Measurements from ENCODE around the gene NPR3. TPM values are rescaled to one million over a fixed set of nuclear protein-coding genes. Genes with fewer than 3 reads are reported as not detected.

The NPR3 gene
- total RNA-seq, 1 experiment from 2014 or later = 0.11 TPM

GRCh38 chr5:32776200-32776599, 65.1 kb downstream of the NPR3 start:
- no peak for DNase-seq
- Histone ChIP-seq H3K36me3 (ENCODE audit: insufficient read depth, low read length) (no peaks in the 10 kb centered on the region), H2AFZ (ENCODE audit: low read length) (no peak overlapping the region), H3K9me2 (replicated peaks; ENCODE audit: insufficient read depth, low read length) (no peaks in the 10 kb centered on the region), H3K79me2 (ENCODE audit: low read length) (no peaks in the 10 kb centered on the region), H3K27ac (ENCODE audit: low read length) (no peak overlapping the region), H3K27me3 (ENCODE audit: low read length) (no peaks in the 10 kb centered on the region), H4K20me1 (ENCODE audit: insufficient read depth, low read depth, low read length) (no peaks in the 10 kb centered on the region), H3K4me3 (ENCODE audit: low read length) (no peak overlapping the region), H3K9ac (ENCODE audit: low read length) (no peak overlapping the region), H3K4me2 (ENCODE audit: low read depth, low read length, poor library complexity, severe bottlenecking) (no peak overlapping the region), H3K4me1 (ENCODE audit: low read length) (no peaks in the 10 kb centered on the region), H3K9me3 (ENCODE audit: low read length) (no peaks in the 10 kb centered on the region)

GRCh38 chr5:32777222-32777621, 66.1 kb downstream of the NPR3 start:
- no peaks in the 10 kb centered on the region for H3K9me3 ChIP-seq (ENCODE audit: low read length)
- H4K20me1 ChIP-seq (ENCODE audit: insufficient read depth, low read depth, low read length) = no peaks in the 10 kb centered on the region
- no peaks in the 10 kb centered on the region for H3K4me1 ChIP-seq (ENCODE audit: low read length)
- H3K4me2 ChIP-seq (ENCODE audit: low read depth, low read length, poor library complexity, severe bottlenecking) = no peak overlapping the region
- no peaks in the 10 kb centered on the region for H3K36me3 ChIP-seq (ENCODE audit: insufficient read depth, low read length)
- H3K79me2 ChIP-seq (ENCODE audit: low read length) = no peaks in the 10 kb centered on the region
- no peak for DNase-seq
- H2AFZ ChIP-seq (ENCODE audit: low read length) = no peak overlapping the region
- no peak overlapping the region for H3K9ac ChIP-seq (ENCODE audit: low read length)
- no peaks in the 10 kb centered on the region for H3K27me3 ChIP-seq (ENCODE audit: low read length)
- H3K27ac ChIP-seq (ENCODE audit: low read length) = no peak overlapping the region
- H3K9me2 ChIP-seq (replicated peaks; ENCODE audit: insufficient read depth, low read length) = no peaks in the 10 kb centered on the region
- no peak overlapping the region for H3K4me3 ChIP-seq (ENCODE audit: low read length)

GRCh38 chr5:32777733-32778132, 66.6 kb downstream of the NPR3 start:
- no peak for DNase-seq
- no peak overlapping the region for H3K9ac ChIP-seq (ENCODE audit: low read length)
- no peaks in the 10 kb centered on the region for H3K9me2 ChIP-seq (replicated peaks; ENCODE audit: insufficient read depth, low read length)
- H3K9me3 ChIP-seq (ENCODE audit: low read length) = no peaks in the 10 kb centered on the region
- no peak overlapping the region for H2AFZ ChIP-seq (ENCODE audit: low read length)
- no peaks in the 10 kb centered on the region for H3K36me3 ChIP-seq (ENCODE audit: insufficient read depth, low read length)
- H3K4me2 ChIP-seq (ENCODE audit: low read depth, low read length, poor library complexity, severe bottlenecking) = no peak overlapping the region
- H3K4me1 ChIP-seq (ENCODE audit: low read length) = no peaks in the 10 kb centered on the region
- H3K79me2 ChIP-seq (ENCODE audit: low read length) = no peaks in the 10 kb centered on the region
- no peak overlapping the region for H3K4me3 ChIP-seq (ENCODE audit: low read length)
- H4K20me1 ChIP-seq (ENCODE audit: insufficient read depth, low read depth, low read length) = no peaks in the 10 kb centered on the region
- no peak overlapping the region for H3K27ac ChIP-seq (ENCODE audit: low read length)
- no peaks in the 10 kb centered on the region for H3K27me3 ChIP-seq (ENCODE audit: low read length)

- Histone ChIP-seq H3K9me2 (replicated peaks; ENCODE audit: insufficient read depth, low read length) (no peaks in the 10 kb centered on the region), H3K4me3 (ENCODE audit: low read length) (no peak overlapping the region), H3K4me1 (ENCODE audit: low read length) (no peaks in the 10 kb centered on the region), H3K79me2 (ENCODE audit: low read length) (no peaks in the 10 kb centered on the region), H3K9ac (ENCODE audit: low read length) (no peak overlapping the region), H3K27ac (ENCODE audit: low read length) (no peak overlapping the region), H2AFZ (ENCODE audit: low read length) (no peak overlapping the region), H3K27me3 (ENCODE audit: low read length) (no peaks in the 10 kb centered on the region), H3K4me2 (ENCODE audit: low read depth, low read length, poor library complexity, severe bottlenecking) (no peak overlapping the region), H3K9me3 (ENCODE audit: low read length) (no peaks in the 10 kb centered on the region), H3K36me3 (ENCODE audit: insufficient read depth, low read length) (no peaks in the 10 kb centered on the region), H4K20me1 (ENCODE audit: insufficient read depth, low read depth, low read length) (no peaks in the 10 kb centered on the region)
- DNase-seq = no peak
These were observed 67.3 kb downstream of the NPR3 start for GRCh38 chr5:32778403-32778802.

GRCh38 chr5:32779754-32780415, 68.8 kb downstream of the NPR3 start:
- Histone ChIP-seq H3K9me2 (replicated peaks; ENCODE audit: insufficient read depth, low read length) (no peaks in the 10 kb centered on the region), H3K9ac (ENCODE audit: low read length) (no peak overlapping the region), H3K27me3 (ENCODE audit: low read length) (no peaks in the 10 kb centered on the region), H3K4me2 (ENCODE audit: low read depth, low read length, poor library complexity, severe bottlenecking) (no peak overlapping the region), H3K36me3 (ENCODE audit: insufficient read depth, low read length) (no peaks in the 10 kb centered on the region), H4K20me1 (ENCODE audit: insufficient read depth, low read depth, low read length) (no peaks in the 10 kb centered on the region), H3K9me3 (ENCODE audit: low read length) (no peaks in the 10 kb centered on the region), H3K27ac (ENCODE audit: low read length) (no peak overlapping the region), H3K4me1 (ENCODE audit: low read length) (no peaks in the 10 kb centered on the region), H3K4me3 (ENCODE audit: low read length) (no peak overlapping the region), H2AFZ (ENCODE audit: low read length) (no peak overlapping the region), H3K79me2 (ENCODE audit: low read length) (no peaks in the 10 kb centered on the region)
- DNase-seq = no peak

- Histone ChIP-seq H3K27ac (ENCODE audit: low read length) (no peak overlapping the region), H3K79me2 (ENCODE audit: low read length) (no peaks in the 10 kb centered on the region), H3K9me3 (ENCODE audit: low read length) (no peaks in the 10 kb centered on the region), H3K36me3 (ENCODE audit: insufficient read depth, low read length) (no peaks in the 10 kb centered on the region), H3K9ac (ENCODE audit: low read length) (no peak overlapping the region), H3K4me1 (ENCODE audit: low read length) (no peaks in the 10 kb centered on the region), H3K4me2 (ENCODE audit: low read depth, low read length, poor library complexity, severe bottlenecking) (no peak overlapping the region), H4K20me1 (ENCODE audit: insufficient read depth, low read depth, low read length) (no peaks in the 10 kb centered on the region), H3K4me3 (ENCODE audit: low read length) (no peak overlapping the region), H3K27me3 (ENCODE audit: low read length) (no peaks in the 10 kb centered on the region), H2AFZ (ENCODE audit: low read length) (no peak overlapping the region), H3K9me2 (replicated peaks; ENCODE audit: insufficient read depth, low read length) (no peaks in the 10 kb centered on the region)
- no peak for DNase-seq
These were observed 69.4 kb downstream of the NPR3 start for GRCh38 chr5:32780508-32780919.

GRCh38 chr5:32783661-32784060, 72.5 kb downstream of the NPR3 start:
- no peak overlapping the region for H3K27ac ChIP-seq (ENCODE audit: low read length)
- H3K27me3 ChIP-seq (ENCODE audit: low read length) = no peaks in the 10 kb centered on the region
- no peak overlapping the region for H3K4me3 ChIP-seq (ENCODE audit: low read length)
- no peak overlapping the region for H3K4me2 ChIP-seq (ENCODE audit: low read depth, low read length, poor library complexity, severe bottlenecking)
- H3K9me2 ChIP-seq (replicated peaks; ENCODE audit: insufficient read depth, low read length) = no peaks in the 10 kb centered on the region
- H3K4me1 ChIP-seq (ENCODE audit: low read length) = no peaks in the 10 kb centered on the region
- H4K20me1 ChIP-seq (ENCODE audit: insufficient read depth, low read depth, low read length) = no peaks in the 10 kb centered on the region
- H3K9ac ChIP-seq (ENCODE audit: low read length) = no peak overlapping the region
- H3K9me3 ChIP-seq (ENCODE audit: low read length) = no peaks in the 10 kb centered on the region
- H3K36me3 ChIP-seq (ENCODE audit: insufficient read depth, low read length) = no peaks in the 10 kb centered on the region
- no peak overlapping the region for H2AFZ ChIP-seq (ENCODE audit: low read length)
- H3K79me2 ChIP-seq (ENCODE audit: low read length) = no peaks in the 10 kb centered on the region
- DNase-seq = no peak

GRCh38 chr5:32785611-32786254, 74.6 kb downstream of the NPR3 start:
- Histone ChIP-seq H3K27ac (ENCODE audit: low read length) (no peak overlapping the region), H3K27me3 (ENCODE audit: low read length) (no peaks in the 10 kb centered on the region), H3K9ac (ENCODE audit: low read length) (no peak overlapping the region), H3K79me2 (ENCODE audit: low read length) (no peaks in the 10 kb centered on the region), H3K9me2 (replicated peaks; ENCODE audit: insufficient read depth, low read length) (no peaks in the 10 kb centered on the region), H3K4me2 (ENCODE audit: low read depth, low read length, poor library complexity, severe bottlenecking) (no peak overlapping the region), H3K36me3 (ENCODE audit: insufficient read depth, low read length) (no peaks in the 10 kb centered on the region), H2AFZ (ENCODE audit: low read length) (no peak overlapping the region), H3K9me3 (ENCODE audit: low read length) (no peaks in the 10 kb centered on the region), H3K4me3 (ENCODE audit: low read length) (no peak overlapping the region), H4K20me1 (ENCODE audit: insufficient read depth, low read depth, low read length) (no peaks in the 10 kb centered on the region), H3K4me1 (ENCODE audit: low read length) (no peaks in the 10 kb centered on the region)
- no peak for DNase-seq
